Renal cortical epithelial cell (primary cell): ENCODE data around the gene DDX55. TPM values are rescaled to one million over a fixed set of nuclear protein-coding genes. Genes with fewer than 3 reads are reported as not detected.

Experiments
- DNase-seq: peaks from one replicate; pipeline ENCODE4 v3.0.0-alpha.2; 2011; ENCODE audit warnings: low read depth
- total RNA-seq: library from RNA; depleted of rRNA; stranded (reverse); fragments of >200 nt; gene quantifications from 2 replicates; pipeline ENCODE4 v1.2.3, GENCODE V29; 2014

Gene DDX55
- total RNA-seq, 1 donor from 2014 or later = 18.1 TPM

DNA sequence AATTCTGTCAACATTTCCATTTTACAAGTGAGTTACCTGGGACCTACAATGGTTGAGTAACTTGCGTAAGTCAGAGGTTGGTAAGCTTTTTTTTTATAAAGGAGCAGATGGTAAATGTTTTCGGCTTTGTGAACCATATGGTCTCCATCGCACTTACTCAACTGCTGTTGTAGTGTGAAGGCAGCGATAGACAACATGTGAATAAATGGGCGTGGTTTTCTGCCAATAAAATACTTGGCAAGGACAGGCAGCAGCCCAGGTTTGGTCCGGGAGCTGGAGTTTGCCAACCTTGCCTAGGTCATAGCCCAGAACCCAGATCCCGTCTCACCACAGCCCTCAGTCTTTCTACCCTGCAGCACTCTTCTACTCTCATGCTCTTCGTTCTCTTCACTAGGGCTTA lies 6.3 kb downstream of the DDX55 start:
- no peak for DNase-seq

DNA sequence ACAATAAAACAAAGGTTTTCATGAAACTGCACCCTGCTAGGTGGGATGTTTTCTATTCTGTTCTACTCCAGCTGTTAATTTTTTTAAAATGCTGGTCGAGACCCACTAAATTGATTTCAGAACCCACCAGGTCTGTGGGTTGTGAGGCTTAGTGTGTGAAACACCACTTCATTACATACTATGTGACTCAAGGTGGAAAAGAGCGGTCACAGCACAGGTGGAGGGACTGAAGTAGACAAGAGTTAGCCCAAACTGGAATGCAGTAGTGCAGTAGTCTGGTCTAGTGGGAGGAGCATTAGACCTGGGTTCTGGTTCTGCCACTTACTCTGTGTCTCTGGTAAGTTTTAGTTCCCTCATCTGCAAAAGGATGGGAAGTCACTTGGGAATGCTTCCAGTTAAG lies 12.2 kb downstream of the DDX55 start:
- DNase-seq = no peak

DNA sequence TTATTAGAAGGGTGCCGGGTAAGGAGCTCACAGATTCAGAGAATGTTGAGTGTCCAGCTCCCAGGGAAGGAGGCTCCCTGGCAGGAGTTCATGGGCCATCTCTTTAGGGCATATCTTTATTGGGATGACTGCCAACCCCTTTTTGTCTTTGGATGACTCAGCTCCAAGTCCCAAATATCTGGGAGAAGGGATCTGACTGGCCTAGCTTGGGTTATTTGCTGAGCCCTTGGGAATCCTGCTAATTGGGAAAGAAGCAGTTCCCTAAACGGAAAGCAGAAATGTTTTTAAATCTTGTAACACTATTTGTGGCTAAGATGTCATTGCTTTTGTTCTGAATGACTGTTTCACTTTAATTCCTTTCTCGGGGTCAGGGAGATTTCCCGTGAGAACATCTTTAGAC lies 12.6 kb downstream of the DDX55 start:
- DNase-seq = no peak

DNA sequence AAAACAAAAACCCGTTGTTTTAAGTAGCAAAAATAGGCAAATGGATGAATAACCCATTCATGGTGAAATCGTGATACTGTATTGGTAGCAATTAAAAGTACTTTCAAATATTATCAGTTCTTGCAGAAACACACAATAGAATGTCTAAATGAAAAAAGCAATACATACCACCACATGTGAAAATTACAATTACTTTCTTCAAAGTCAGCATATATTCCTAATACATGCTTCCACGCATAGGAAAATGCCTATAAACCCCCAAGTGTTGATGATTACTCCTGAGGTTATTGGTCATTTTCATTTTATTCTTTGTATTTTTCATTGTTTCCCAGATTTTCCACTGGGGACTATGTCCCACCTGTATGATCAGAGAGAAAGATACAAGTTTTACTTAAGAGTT lies 15.2 kb downstream of the DDX55 start:
- no peak for DNase-seq

DNA sequence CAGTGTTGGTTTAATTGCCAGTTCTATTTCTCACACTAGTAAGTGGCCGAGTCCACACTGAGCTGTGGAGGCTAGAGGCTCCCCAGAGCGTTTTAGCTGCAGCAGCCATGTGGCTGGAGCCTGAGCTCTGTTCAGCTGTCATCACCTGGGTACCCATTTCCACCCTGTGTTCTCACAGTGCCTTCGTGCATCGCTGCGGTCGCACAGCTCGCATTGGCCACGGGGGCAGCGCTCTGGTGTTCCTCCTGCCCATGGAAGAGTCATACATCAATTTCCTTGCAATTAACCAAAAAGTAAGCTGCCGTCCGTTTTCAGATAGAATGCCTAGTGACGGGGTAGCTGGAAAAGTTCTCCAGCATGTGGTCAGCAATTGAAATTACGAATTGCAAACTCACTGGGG lies 15.7 kb downstream of the DDX55 start:
- no peak for DNase-seq

DNA sequence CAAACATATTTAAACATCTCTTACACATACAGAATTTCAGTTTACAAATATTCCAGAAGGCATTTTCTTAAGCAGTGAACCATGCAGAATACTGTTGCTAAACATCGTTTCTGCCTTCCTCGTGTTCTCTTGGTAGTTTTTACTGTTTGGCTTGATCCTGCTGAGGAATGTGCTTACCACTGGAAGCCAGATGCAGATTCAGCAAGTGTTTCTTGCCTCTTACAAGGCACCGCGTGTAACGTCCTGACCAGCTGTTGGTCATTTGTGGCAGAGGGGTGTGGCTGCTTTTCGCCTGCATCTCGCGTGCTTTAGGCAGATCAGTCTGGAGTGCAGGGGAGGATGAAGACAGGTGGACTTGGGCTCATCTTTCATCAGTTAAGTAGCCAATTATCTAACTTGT lies 19.2 kb downstream of the DDX55 start:
- no peak for DNase-seq

DNA sequence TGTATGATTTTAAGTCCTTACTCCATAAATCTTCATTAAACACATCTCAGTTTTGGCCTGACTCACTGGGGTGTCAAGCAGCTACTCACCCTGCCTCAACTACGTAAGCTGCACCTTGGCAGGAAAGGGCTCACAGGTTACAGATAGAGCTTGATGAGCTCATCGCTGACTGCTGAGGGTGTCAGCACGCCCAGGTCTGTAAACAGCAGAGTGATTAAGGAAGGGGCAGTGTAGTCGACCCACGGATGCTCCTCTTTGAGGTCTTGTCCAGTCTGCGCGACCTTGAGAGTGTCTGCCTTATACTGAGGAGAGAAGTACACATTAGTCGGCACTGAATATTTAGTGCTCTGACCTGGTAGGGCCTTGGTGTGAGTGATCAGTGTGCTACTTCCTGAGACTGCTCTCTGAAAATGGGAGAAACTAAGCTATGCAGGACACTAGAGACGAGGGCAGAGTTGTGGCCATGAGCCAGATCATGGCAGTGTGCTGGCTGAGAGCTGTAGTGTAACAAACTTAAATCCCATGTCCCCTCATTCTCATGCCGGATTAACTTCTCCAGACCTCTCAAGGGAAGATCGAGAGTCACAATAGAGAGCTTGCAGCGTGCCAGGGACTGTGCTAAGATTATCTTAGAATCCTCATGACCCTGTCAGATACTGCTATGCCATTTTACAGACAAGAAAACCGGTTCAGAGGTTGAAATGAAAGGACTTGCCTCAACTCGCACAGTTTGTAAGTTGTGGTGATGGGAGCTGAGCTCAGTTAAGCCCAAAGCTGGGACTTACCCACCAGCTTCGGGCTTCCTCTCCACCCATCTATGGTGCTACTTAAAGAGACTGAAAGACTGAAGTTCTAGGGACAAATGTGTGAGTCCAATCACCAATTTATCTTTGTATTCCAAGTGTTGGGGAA lies 20.0 kb downstream of the DDX55 start:
- DNase-seq = no peak

DNA sequence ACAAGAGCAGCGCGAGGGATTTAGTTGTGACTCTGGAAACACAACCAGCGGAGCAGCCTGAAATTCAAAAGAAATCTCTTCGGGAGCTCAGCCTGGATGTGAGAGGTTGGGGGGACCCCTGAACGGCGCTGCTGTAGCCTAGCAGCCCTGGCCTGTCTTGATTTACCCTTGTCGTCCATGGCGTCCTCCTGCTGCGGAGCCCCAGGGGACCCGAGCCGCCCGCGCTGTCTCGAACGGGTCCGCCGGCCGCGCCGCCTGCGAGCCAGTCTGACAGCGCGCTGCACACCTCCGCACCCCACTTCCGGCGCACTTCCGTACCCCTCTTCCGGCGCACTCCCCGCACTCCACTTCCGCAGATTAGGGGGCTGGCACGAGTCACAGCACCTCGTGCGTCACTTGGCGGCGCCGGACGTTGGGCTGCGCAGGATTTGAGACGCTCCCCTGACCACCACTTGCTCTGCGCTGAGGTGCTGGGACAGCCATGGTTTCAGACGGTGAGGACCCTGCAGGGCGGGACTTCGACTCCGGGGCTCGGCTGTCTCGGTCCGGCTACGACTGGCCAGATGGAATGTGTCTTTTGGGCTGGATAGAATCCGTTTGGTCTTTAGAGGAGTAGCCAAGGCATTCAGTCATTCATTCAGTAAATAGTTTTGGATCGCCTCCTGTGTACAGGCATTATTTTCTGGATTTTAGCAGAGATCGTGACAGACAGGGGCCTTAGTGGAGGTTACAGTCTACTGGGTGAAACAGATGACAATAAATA lies 31.7 kb downstream of the DDX55 start, which contains the start of the genes EIF2B1 and GTF2H3:
Gene EIF2B1 (minus strand): TSS at position 308 of the 763 bp plus-strand sequence. CDS start 129 bp downstream, at position 179.
Gene GTF2H3 (plus strand): TSS at position 451 of the 763 bp plus-strand sequence. CDS start 31 bp downstream, at position 482.
- DNase-seq = peak; percentile 91

DNA sequence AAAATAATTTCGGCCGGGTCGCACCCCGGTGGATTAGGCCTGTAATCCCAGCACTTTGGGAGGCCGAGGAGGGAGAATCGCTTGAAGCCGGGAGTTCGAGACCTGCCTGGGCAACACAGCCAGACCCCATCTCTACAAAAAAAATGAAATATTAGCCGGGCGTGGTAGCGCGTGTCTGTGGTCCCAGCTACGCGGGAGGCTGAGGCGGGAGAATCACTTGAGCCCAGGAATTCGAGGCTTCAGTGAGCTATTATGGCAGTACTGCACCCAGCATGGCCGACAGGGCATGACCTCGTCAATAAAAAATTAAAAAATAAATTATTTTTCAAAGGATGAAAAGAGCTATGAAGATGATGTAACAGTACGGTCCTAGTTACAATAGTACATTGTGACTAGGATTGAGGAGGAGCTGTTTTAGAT lies 32.3 kb downstream of the DDX55 start:
- DNase-seq = no peak

DNA sequence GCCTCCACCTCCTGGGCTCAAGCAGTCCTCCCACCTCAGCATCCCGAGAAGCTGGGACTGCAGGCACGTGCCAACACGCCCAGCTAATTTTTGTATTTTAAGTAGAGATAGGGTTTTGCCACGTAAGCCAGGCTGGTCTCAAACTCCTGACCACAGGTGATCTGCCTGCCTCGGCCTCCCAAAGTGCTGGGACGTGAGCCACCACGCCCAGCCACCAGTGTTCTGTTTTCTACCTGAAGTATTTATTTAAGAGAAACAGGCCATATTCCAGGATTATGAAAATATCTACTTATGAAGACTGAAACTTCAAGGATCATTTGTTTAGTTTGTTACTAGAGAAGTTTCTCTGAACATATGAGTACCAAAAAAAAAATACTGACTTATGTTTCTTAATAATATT lies 42.0 kb downstream of the DDX55 start:
- DNase-seq = no peak

DNA sequence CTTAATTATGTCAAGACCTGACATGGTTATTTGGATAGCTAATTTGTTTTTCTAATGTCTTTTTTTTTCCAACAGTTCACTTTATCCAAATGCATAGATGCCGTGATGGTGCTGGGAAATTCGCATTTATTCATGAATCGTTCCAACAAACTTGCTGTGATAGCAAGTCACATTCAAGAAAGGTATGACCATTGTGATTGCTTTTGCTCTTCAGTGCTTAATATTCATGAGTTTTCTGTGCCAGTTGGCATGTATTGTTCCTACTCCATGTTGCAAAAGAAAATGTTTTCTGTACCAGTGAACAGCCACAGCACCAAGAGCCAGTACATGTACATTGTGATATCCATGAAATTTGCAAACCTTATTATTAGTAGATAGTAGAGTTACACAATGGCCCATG lies 43.5 kb downstream of the DDX55 start:
- DNase-seq = no peak

DNA sequence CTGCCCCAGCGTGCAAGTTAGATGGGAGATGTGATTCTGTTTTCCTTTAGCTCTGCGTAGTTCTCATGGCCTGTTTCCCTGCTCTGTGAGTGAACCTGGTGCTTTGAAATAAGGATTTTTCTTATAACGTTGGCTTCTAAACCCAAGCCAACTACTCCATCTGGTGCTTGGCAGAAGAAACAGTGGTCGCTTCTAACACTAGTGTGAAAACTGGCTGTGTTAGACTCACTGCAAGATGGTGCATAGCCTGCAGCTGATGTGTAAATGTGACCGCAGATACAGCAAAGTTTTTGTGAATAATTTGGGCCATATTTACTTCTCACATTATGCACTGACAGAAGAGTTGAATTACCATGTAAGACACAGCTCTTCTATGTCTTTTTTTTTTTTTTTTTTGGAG lies 44.0 kb downstream of the DDX55 start:
- DNase-seq = no peak

DNA sequence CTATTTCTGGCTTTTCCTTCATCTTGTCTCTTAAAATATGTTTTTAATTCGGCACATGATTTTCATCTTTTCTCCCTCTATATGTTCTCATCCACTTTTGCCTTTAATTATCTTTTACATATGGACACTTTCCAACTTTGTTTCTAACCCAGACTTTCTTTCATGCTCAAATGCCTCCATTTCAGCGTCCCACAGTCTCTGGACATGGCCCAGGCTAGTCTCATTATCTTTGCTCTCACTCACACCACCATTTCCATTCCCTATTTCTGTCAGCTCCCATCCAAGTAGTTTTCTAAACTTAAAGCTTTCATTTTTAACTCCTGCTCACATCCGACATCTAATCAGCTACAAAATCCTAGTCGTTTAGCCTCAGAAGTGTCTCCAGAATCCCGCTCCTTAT lies 46.5 kb downstream of the DDX55 start:
- DNase-seq = no peak

DNA sequence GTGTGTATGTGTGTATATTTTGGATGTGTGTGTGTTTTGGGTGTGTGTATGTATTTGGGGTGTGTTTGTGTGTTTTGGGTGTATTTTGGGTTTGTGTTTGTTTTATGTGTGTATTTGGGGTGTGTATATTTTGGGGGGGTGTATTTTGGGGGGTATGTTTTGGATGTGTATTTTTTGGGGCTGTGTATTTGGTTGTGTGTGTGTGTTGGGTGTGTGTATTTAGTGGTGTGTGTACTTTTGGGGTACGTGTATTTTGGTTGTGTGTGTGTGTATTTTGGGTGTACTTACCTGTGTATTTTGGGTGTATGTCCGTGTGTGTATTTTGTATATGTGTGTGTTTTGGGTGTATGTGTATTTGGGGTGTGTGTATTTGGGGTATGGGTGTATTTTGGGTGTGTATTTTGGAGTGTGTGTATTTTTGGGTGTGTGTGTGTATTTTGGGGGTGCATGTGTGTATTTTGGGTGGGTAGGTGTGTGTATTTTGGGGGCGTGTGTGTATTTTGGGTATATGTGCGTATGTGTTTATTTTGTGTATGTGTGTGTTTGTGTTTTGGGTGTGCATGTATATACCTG lies 52.3 kb downstream of the DDX55 start:
- no peak for DNase-seq

DNA sequence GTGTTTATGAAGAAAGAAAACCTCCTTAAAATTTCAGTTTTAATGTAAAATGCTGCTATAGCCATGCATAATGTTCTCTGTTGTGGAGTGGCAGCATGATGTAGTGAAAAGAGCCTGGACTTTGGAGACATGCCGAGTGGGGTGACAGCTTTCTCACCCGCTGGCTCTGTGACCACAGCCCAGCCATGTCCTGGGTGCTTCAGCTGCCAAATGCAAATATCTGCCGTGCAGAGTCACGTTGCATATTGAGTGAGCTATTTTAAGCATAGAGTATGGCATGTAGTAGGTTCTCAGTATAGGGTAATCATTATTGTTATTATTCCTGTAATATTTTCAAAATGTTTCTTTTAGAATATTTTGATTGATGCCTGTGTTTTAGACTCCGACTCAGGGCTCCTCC lies 53.5 kb downstream of the DDX55 start:
- no peak for DNase-seq

DNA sequence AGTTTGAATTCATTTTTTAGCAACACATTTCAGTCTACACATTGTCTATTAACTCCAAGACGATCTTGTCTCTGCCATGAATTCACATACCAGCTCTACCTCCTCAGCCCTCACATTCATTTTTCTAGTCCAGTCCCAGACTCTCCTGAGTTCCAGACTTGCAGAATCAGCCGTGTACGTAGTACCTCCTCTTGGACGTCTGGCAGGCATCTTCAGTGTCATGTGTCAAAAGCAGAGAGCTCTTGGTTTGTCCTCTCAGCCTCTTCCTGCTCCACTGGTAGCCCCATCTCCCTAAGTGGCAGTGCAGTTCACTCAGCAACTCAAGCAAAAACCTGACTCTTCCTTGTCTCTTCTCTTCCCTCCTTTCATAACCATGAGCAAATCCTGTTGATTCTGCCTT lies 54.5 kb downstream of the DDX55 start:
- DNase-seq = no peak

DNA sequence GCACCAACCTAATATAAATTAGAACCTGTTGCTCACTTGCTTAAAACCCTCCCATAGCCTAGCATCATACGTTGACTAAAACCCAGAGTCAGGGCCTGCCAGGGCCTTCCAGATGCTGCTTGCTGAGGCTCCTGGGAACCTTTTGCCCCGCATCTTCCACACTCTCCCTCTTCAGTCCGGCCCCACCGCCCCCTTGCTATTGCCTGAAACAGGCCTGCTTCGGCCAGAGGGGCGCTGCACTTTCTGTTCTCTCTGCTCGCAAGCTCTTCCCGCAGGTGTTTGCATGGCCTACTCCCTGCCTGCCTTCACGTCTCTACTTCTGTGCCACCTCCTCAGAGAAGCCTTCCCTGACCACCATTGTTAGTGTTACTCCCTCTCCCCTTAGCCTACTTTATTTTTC lies 55.3 kb downstream of the DDX55 start:
- no peak for DNase-seq

DNA sequence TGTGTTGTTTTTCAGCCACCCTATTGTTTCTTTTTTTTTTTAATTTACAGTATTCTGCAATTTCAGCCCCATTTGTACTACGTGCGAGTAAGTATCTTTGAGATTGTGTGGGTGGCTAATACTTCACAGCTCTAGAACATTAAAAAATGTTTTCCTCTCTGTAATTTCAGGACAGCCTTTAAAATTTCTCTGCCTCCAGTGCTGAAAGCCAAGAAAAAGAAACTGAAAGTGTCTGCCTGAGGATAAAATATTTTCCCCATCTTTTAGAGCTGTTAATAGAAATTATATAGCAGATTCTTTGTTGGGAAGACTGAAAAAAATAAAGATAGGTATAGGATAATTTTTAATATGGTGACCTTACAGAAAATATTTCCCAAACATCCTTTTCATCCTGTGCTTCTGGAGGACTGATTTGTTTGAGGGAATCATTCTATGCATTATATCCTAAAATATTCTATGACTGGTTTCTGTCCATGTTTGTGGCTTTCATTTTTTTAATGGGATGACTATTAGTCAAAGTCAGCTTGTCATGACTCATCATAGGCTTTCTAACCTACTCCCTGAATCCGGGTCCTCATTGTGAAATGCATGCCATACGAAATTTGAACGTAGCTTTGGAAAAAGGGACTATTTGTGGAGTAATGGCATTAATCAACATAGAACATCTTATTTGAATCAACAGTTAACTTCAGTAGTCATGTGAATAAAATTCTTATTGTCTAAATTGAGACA lies 58.3 kb downstream of the DDX55 start:
- DNase-seq = peak; percentile 46

DNA sequence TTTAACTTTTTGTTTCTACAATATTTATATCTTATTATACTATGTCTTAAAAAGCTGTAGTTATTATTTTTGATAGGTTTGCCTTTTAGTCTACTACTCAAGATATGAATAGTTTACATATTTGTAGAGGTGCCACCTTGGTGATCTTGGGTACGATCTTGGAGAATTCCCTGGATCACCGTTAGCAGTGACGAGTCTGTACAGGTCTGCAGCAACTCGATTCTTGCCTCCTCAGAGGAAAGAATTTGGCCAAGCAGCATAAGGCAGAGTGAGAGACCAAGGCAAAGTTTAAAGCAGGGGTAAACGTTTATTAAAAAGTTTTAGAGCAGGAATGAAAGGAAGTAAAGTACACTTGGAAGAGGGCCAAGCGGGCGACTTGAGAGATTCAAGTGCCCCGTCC lies 65.9 kb downstream of the DDX55 start:
- DNase-seq = no peak
